SK-N-SH (cell line): Measurements from ENCODE around the gene PIEZO2. TPM values are rescaled to one million over a fixed set of nuclear protein-coding genes. Genes with fewer than 3 reads are reported as not detected.

ENCODE experiments used
- CTCF ChIA-PET: fragments of 300-600, 350-600 bp; formaldehyde crosslinking; extraction: SDS; loops from one replicate; lab custom pipeline; 2021; lab: Yijun Ruan, JAX
- POLR2A ChIA-PET: fragments of 350-600 bp; sonication (Branson Sonifier 250); formaldehyde crosslinking; extraction: SDS; loops from one replicate; lab custom pipeline; 2020; ENCODE audit warnings: antibody characterized with exemption, inconsistent platforms; lab: Yijun Ruan, JAX
- DNase-seq: peaks from one replicate; pipeline ENCODE4 v3.0.0; 2012
- H2AFZ ChIP-seq: fragments of 200-600 bp; sonication (generic); 2 replicates; pipeline ENCODE4 v1.8.1; 2016; ENCODE audit warnings: antibody characterized with exemption, mild to moderate bottlenecking, low read depth
- H3F3A ChIP-seq: fragments of 200-600 bp; sonication (generic); replicated peaks from 2 replicates; pipeline ENCODE3; 2016; ENCODE audit warnings: antibody characterized with exemption, mild to moderate bottlenecking; ENCODE audit not compliant: insufficient read depth
- H3K27ac ChIP-seq, 2 experiments: fragments of 200-500 bp in 1 of 2; fragments of 200-600 bp in 1 of 2; sonication (Bioruptor generic) in 1 of 2; sonication (generic), shearing (Covaris generic) in 1 of 2; 2 replicates each; pipeline versions ENCODE4 v1.5.1 to v1.6.1; 2014 to 2016; ENCODE audit warnings: low read depth in 2 of 2, inconsistent platforms in 1 of 2, low read length in 1 of 2, mild to moderate bottlenecking in 1 of 2, mixed read lengths in 1 of 2
- H3K27me3 ChIP-seq: fragments of 200-600 bp; sonication (generic), shearing (Covaris generic); 2 replicates; pipeline ENCODE4 v1.6.1; 2016; ENCODE audit warnings: mixed run types; ENCODE audit not compliant: insufficient read depth
- H3K36me3 ChIP-seq, 2 experiments: fragments of 200-500 bp in 1 of 2; fragments of 200-600 bp in 1 of 2; sonication (Bioruptor generic) in 1 of 2; sonication (generic) in 1 of 2; replicated peaks in 1 of 2; 2 replicates each; pipeline versions ENCODE3 to v1.5.1; 2014 to 2016; ENCODE audit warnings: low read length in 1 of 2, mild to moderate bottlenecking in 1 of 2; ENCODE audit not compliant: insufficient read depth in 2 of 2, control insufficient read depth in 1 of 2
- H3K4me1 ChIP-seq, 2 experiments: fragments of 200-500 bp in 1 of 2; fragments of 200-600 bp in 1 of 2; sonication (Bioruptor generic) in 1 of 2; sonication (generic), shearing (Covaris generic) in 1 of 2; 2 replicates each; pipeline versions ENCODE4 v1.5.1 to v1.6.1; 2014 to 2016; ENCODE audit warnings: low read depth in 1 of 2, low read length in 1 of 2, mixed run types in 1 of 2; ENCODE audit not compliant: insufficient read depth in 2 of 2, control insufficient read depth in 1 of 2
- H3K4me2 ChIP-seq: fragments of 200-600 bp; sonication (generic), shearing (Covaris generic); 2 replicates; pipeline ENCODE4 v1.6.1; 2017; ENCODE audit warnings: mixed run types
- H3K4me3 ChIP-seq, 2 experiments: fragments of 200-500 bp in 1 of 2; fragments of 200-600 bp in 1 of 2; sonication (Bioruptor generic) in 1 of 2; sonication (generic), shearing (Covaris generic) in 1 of 2; 2 replicates each; pipeline versions ENCODE4 v1.5.1 to v1.8.1; 2014 to 2016; ENCODE audit warnings: low read depth in 2 of 2, inconsistent platforms in 1 of 2, low read length in 1 of 2, mild to moderate bottlenecking in 1 of 2, mixed read lengths in 1 of 2, moderate library complexity in 1 of 2
- H3K79me2 ChIP-seq: fragments of 200-600 bp; sonication (generic); 2 replicates; pipeline ENCODE4 v1.8.1; 2017; ENCODE audit warnings: mild to moderate bottlenecking; ENCODE audit not compliant: insufficient read depth
- H3K9ac ChIP-seq: fragments of 200-600 bp; sonication (generic); 2 replicates; pipeline ENCODE4 v1.6.1; 2017; ENCODE audit warnings: mixed run types
- H3K9me2 ChIP-seq: fragments of 200-600 bp; sonication (generic); 2 replicates; pipeline ENCODE4 v1.6.1; 2017; ENCODE audit warnings: mixed run types
- H3K9me3 ChIP-seq: fragments of 200-600 bp; sonication (generic); 2 replicates; pipeline ENCODE4 v1.6.1; 2017; ENCODE audit warnings: mixed run types, mild to moderate bottlenecking, moderate library complexity
- H4K20me1 ChIP-seq: fragments of 200-600 bp; sonication (generic); 2 replicates; pipeline ENCODE4 v1.6.1; 2017; ENCODE audit warnings: mild to moderate bottlenecking, mixed run types; ENCODE audit not compliant: insufficient read depth
- EZH2phosphoT487 ChIP-seq: fragments of 200-600 bp; sonication (generic); IDR thresholded peaks from 2 replicates; pipeline ENCODE4 v1.6.1; 2017; ENCODE audit warnings: low read depth, mixed run types, mild to moderate bottlenecking, antibody characterized with exemption, moderate library complexity, borderline replicate concordance
- FOSL2 ChIP-seq: IDR thresholded peaks from 2 replicates; pipeline ENCODE4 v1.4.0; 2012; ENCODE audit warnings: low read depth, mild to moderate bottlenecking, moderate library complexity, borderline replicate concordance
- FOXM1 ChIP-seq: IDR thresholded peaks from 2 replicates; pipeline ENCODE4 v1.4.0; 2012; ENCODE audit warnings: low read depth, mild to moderate bottlenecking
- GATA2 ChIP-seq: sonication (generic); formaldehyde crosslinking; IDR thresholded peaks from 2 replicates; pipeline ENCODE4 v1.5.0; 2020; ENCODE audit warnings: mild to moderate bottlenecking, missing genetic modification reagents
- MAX ChIP-seq: IDR thresholded peaks from 2 replicates; pipeline ENCODE4 v1.4.0; 2012; ENCODE audit warnings: low read depth
- MEF2A ChIP-seq: IDR thresholded peaks from 2 replicates; pipeline ENCODE4 v1.4.0; 2012; ENCODE audit warnings: low read depth, borderline replicate concordance
- RFX5 ChIP-seq: IDR thresholded peaks from 2 replicates; pipeline ENCODE4 v1.6.1; 2012; ENCODE audit warnings: mild to moderate bottlenecking, improper control_type of control experiment, low read length
- SMC3 ChIP-seq: IDR thresholded peaks from 2 replicates; pipeline ENCODE4 v1.6.1; 2012; ENCODE audit warnings: low read depth, low read length, improper control_type of control experiment
- TAF1 ChIP-seq: IDR thresholded peaks from 2 replicates; pipeline ENCODE4 v1.6.1; 2012; ENCODE audit warnings: low read depth, mild to moderate bottlenecking, low read length, moderate library complexity, borderline replicate concordance
- TEAD4 ChIP-seq: IDR thresholded peaks from 2 replicates; pipeline ENCODE4 v1.4.0; 2012; ENCODE audit warnings: mild to moderate bottlenecking, borderline replicate concordance; ENCODE audit not compliant: insufficient read depth
- USF2 ChIP-seq: fragments of 150-350 bp; IDR thresholded peaks from 2 replicates; pipeline ENCODE4 v1.6.1; 2017; ENCODE audit warnings: antibody characterized with exemption, low read length, low read depth, borderline replicate concordance
- YY1 ChIP-seq: IDR thresholded peaks from 2 replicates; pipeline ENCODE4 v1.4.0; 2012; ENCODE audit warnings: low read depth, mild to moderate bottlenecking
- WGBS: methylation state at CpG from one replicate; pipeline ENCODE4 v1.1.6; 2017; ENCODE audit warnings: low lambda C conversion rate; 5-methylcytosine and 5-hydroxymethylcytosine counted together
- polyA plus RNA-seq, 3 experiments: library from polyadenylated mRNA; depleted of rRNA; stranded (reverse); fragments of >200 nt; gene quantifications; 2 replicates each; pipeline ENCODE4 v1.2.3, GENCODE V29; 2012
- TF ChIP-seq, protein P1 (sequence below): IDR thresholded peaks from 2 replicates; pipeline ENCODE4 v1.4.0; 2012; ENCODE audit warnings: low read depth, borderline replicate concordance

PIEZO2 gene
- polyA plus RNA-seq, 1 of the 3 experiments (the other 2 are of a cell fraction): not detected

DNA sequence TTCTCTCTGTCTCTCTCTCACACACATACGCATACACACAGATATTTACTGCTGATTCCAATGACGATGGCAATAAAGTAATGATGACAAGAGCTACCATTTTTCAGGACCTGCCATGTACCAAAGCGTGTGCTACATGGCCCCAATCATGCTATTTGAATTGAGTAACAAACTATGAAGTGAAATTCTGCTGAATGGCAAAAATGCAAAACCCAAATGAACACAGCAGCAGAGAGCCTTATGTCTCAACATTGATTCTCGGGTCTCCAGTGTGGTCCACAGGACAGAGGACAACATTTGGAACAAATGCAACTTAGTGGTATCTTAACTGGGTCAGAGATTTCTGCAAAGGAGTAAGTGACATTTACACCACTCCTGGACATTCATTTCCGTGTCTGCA lies 117.4 kb downstream of the PIEZO2 start:
- ChIA-PET CTCF (interaction anchor here (1.6 kb wide), 1 partner anchor 9 kb away, joined by 8 read pairs; no protein-coding TSS in a partner anchor), POLR2A (no interaction called here)
- Histone ChIP-seq H3K4me3 (no peak overlapping the region), H3K4me1 (no peaks in the 10 kb centered on the region), H4K20me1 (no peaks in the 10 kb centered on the region), H3K9me3 (no peaks in the 10 kb centered on the region), H3K9me2 (no peaks in the 10 kb centered on the region), H3K9ac (no peak overlapping the region), H3K27ac (no peak overlapping the region), H2AFZ (no peak overlapping the region), H3K79me2 (no peaks in the 10 kb centered on the region), H3K27me3 (peaks cover 13% of the 10 kb centered on the region; the same call in 1 of the 2 replicates), H3F3A (no peaks in the 10 kb centered on the region), H3K36me3 (no peaks in the 10 kb centered on the region), H3K4me2 (no peak overlapping the region)
- TF ChIP-seq USF2: no peak
- no peak for TF ChIP-seq MAX
- TF ChIP-seq TAF1: no peak
- no peak for TF ChIP-seq EZH2phosphoT487
- TF ChIP-seq RFX5: no peak
- no peak for TF ChIP-seq FOXM1
- TF ChIP-seq FOSL2: no peak
- 9% methylated on average over 5 of the region's 5 CpGs for WGBS
- no peak for DNase-seq

DNA sequence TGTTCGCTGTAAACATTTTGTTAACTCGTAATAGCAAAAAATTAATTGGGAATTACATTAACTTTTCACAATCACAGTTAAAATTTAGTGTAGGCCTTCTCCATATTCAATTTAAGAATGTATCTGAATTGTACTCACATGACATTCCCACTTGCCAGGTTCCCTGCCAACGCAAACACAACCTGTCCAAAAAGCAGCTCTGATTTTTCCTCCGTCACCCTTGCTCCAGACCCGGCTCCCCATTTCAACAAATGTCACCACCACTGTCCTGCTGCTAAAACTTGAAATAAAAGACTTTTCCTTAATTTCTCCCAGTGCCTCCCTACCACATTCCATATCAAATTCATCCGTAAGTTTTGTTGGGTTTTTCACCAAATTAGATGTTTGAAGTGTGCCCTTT lies 120.3 kb downstream of the PIEZO2 start:
- Histone ChIP-seq H3K9me2 (no peaks in the 10 kb centered on the region), H3K9ac (no peak overlapping the region), H3K4me1 (no peaks in the 10 kb centered on the region), H3K4me2 (no peak overlapping the region), H3K4me3 (no peak overlapping the region), H3K9me3 (no peaks in the 10 kb centered on the region), H4K20me1 (no peaks in the 10 kb centered on the region), H3K27ac (no peak overlapping the region), H2AFZ (no peak overlapping the region), H3K36me3 (no peaks in the 10 kb centered on the region), H3F3A (no peaks in the 10 kb centered on the region), H3K27me3 (peaks cover 17% of the 10 kb centered on the region; the same call in 1 of the 2 replicates), H3K79me2 (no peaks in the 10 kb centered on the region)
- ChIA-PET POLR2A (no interaction called here), CTCF (interaction anchor here (0.9 to 2.7 kb wide), 2 partner anchors 12 to 185 kb away, joined by 3 to 14 read pairs; no protein-coding TSS in a partner anchor)
- TF ChIP-seq SMC3 (no peak), FOXM1 (no peak)
- WGBS: 6% methylated on average over 6 of the region's 6 CpGs
- no peak for DNase-seq

- no peaks in the 10 kb centered on the region for H4K20me1 ChIP-seq
- no peak overlapping the region for H3K9ac ChIP-seq
- TF ChIP-seq MEF2A (no peak), YY1 (no peak), GATA2 (CRISPR knock-in tag) (no peak), EZH2phosphoT487 (no peak), TAF1 (no peak), TEAD4 (no peak), FOXM1 (no peak), SMC3 (no peak)
- TF ChIP-seq, protein P1, sequence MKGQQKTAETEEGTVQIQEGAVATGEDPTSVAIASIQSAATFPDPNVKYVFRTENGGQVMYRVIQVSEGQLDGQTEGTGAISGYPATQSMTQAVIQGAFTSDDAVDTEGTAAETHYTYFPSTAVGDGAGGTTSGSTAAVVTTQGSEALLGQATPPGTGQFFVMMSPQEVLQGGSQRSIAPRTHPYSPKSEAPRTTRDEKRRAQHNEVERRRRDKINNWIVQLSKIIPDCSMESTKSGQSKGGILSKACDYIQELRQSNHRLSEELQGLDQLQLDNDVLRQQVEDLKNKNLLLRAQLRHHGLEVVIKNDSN: no peak
- POLR2A ChIA-PET: no interaction called here
- no peak overlapping the region for H3K27ac ChIP-seq
- no peaks in the 10 kb centered on the region for H3K9me3 ChIP-seq
- DNase-seq: no peak
- peaks cover 17% of the 10 kb centered on the region; the same call in 1 of the 2 replicates for H3K27me3 ChIP-seq
- no peaks in the 10 kb centered on the region for H3F3A ChIP-seq
- no peak overlapping the region for H2AFZ ChIP-seq
- H3K79me2 ChIP-seq: no peaks in the 10 kb centered on the region
- H3K36me3 ChIP-seq: no peaks in the 10 kb centered on the region
- no peak overlapping the region for H3K4me3 ChIP-seq
- no peaks in the 10 kb centered on the region for H3K9me2 ChIP-seq
- WGBS: 2% methylated on average over 4 of the region's 4 CpGs
- H3K4me1 ChIP-seq: no peaks in the 10 kb centered on the region
- CTCF ChIA-PET: interaction anchor here (1.6 to 2.7 kb wide), 2 partner anchors 13 to 135 kb away, joined by 3 to 14 read pairs; no protein-coding TSS in a partner anchor
- no peak overlapping the region for H3K4me2 ChIP-seq
Observed at GRCh38 chr18:11027862-11028261, 121.5 kb downstream of the PIEZO2 start.
